ENCODE data around the gene PSMB7.

DNA sequence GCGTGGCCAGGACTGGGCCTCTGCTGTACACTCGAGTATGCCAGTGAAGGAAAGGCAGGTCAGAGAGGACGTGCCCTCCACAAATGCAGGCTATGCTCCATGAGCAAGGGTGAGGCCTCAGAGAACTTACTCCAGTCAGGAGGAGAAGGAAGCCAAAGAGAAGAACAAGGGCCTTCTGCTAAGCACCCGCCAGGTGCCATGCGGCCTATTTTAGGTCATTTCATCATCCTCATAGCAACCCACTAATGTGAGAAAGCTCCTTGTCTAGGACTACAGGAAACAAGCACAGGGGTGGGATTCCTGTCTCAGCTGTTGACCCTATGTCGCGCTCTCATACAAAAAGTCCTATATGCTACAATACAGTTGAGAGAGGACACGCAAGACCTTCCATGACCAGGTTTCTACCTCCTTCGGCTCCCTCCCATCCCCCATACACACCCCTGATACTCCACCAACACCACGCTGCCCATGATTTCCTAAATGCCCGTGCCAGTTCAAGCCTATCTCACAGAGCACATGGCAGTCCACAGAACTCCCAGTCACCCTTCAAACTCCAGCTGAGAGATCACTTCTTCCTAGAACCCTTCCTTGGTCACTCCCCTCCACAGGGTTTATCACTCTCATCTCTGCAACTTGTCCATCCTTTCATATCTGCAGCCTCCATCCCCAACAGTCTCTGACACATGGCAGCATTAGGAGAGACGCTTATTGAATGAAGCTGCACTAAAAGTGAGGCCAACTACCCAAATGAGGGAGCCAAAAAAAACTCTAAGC lies 26.8 kb downstream of the PSMB7 start:
- TF ChIP-seq CTCF (IDR thresholded peaks at IDR 0.05): no peak
- no peak for TF ChIP-seq POLR2A (IDR thresholded peaks at IDR 0.05)

Measured in lower leg skin (tissue), 3 donors.